HepG2 (cell line): ENCODE data around the gene FBLN7. TPM values are rescaled to one million over a fixed set of nuclear protein-coding genes. Genes with fewer than 3 reads are reported as not detected.

Experiments used
- ELF1 ChIP-seq: sonication (generic); formaldehyde crosslinking; IDR thresholded peaks from 2 replicates; pipeline ENCODE4 v1.4.0; 2020; ENCODE audit warnings: missing genetic modification reagents
- ESRRA ChIP-seq: sonication (generic); formaldehyde crosslinking; IDR thresholded peaks from 2 replicates; pipeline ENCODE4 v1.5.1; 2020; ENCODE audit warnings: mild to moderate bottlenecking, low read depth, missing genetic modification reagents
- FOXA3 ChIP-seq: IDR thresholded peaks from 2 replicates; pipeline ENCODE4 v1.6.1; 2016; ENCODE audit warnings: missing genetic modification reagents, missing compliant biosample characterization
- HES4 ChIP-seq: sonication (generic); formaldehyde crosslinking; IDR thresholded peaks from 2 replicates; pipeline ENCODE4 v1.9.0; 2021; ENCODE audit warnings: mild to moderate bottlenecking, missing genetic modification reagents, borderline replicate concordance
- MZF1 ChIP-seq: sonication (generic); formaldehyde crosslinking; IDR thresholded peaks from 2 replicates; pipeline ENCODE4 v1.8.1; 2023; ENCODE audit warnings: mild to moderate bottlenecking, missing genetic modification reagents, borderline replicate concordance
- NFAT5 ChIP-seq: sonication (generic); formaldehyde crosslinking; IDR thresholded peaks from 2 replicates; pipeline ENCODE4 v1.4.0; 2020; ENCODE audit warnings: missing genetic modification reagents
- PAF1 ChIP-seq: IDR thresholded peaks from 2 replicates; pipeline ENCODE4 v1.6.1; 2016; ENCODE audit warnings: missing genetic modification reagents, missing compliant biosample characterization
- RAD21 ChIP-seq: fragments of 450-650 bp; formaldehyde crosslinking; IDR thresholded peaks from 2 replicates; pipeline ENCODE4 v1.5.0; 2020; ENCODE audit warnings: mild to moderate bottlenecking
- SMYD3 ChIP-seq: sonication (generic); formaldehyde crosslinking; IDR thresholded peaks from 2 replicates; pipeline ENCODE4 v1.8.1; 2023; ENCODE audit warnings: mild to moderate bottlenecking, missing genetic modification reagents
- TCF12 ChIP-seq, 2 experiments: fragments of 450-650 bp in 1 of 2; sonication (generic) in 1 of 2; formaldehyde crosslinking in 1 of 2; IDR thresholded peaks; 2 replicates each; pipeline versions ENCODE4 v1.6.1 to v1.8.0; 2017 to 2022; ENCODE audit warnings: antibody characterized with exemption in 1 of 2, mild to moderate bottlenecking in 1 of 2, missing genetic modification reagents in 1 of 2, moderate library complexity in 1 of 2
- TERF1 ChIP-seq: sonication (generic); formaldehyde crosslinking; IDR thresholded peaks from 2 replicates; pipeline ENCODE4 v1.8.0; 2022; ENCODE audit warnings: mild to moderate bottlenecking, missing genetic modification reagents, moderate library complexity
- ZBTB49 ChIP-seq: sonication (generic); formaldehyde crosslinking; IDR thresholded peaks from 2 replicates; pipeline ENCODE4 v1.4.0; 2020; ENCODE audit warnings: missing genetic modification reagents, borderline replicate concordance
- ZBTB8A ChIP-seq: sonication (generic); formaldehyde crosslinking; IDR thresholded peaks from 2 replicates; pipeline ENCODE4 v1.4.0; 2020; ENCODE audit warnings: mild to moderate bottlenecking, low read depth, missing genetic modification reagents, borderline replicate concordance
- ZNF256 ChIP-seq: sonication (generic); formaldehyde crosslinking; conservative IDR thresholded peaks from 2 replicates; pipeline ENCODE4 v1.4.0; 2020; ENCODE audit warnings: missing genetic modification reagents
- ZNF432 ChIP-seq: sonication (generic); formaldehyde crosslinking; IDR thresholded peaks from 2 replicates; pipeline ENCODE4 v1.5.0; 2020; ENCODE audit warnings: missing genetic modification reagents, mild to moderate bottlenecking, borderline replicate concordance
- ZNF44 ChIP-seq: sonication (generic); formaldehyde crosslinking; IDR thresholded peaks from 2 replicates; pipeline ENCODE4 v1.5.1; 2020; ENCODE audit warnings: mild to moderate bottlenecking, missing genetic modification reagents
- ZNF501 ChIP-seq: sonication (generic); formaldehyde crosslinking; IDR thresholded peaks from 2 replicates; pipeline ENCODE4 v1.5.1; 2020; ENCODE audit warnings: mild to moderate bottlenecking, moderate library complexity, missing genetic modification reagents
- ZNF607 ChIP-seq: sonication (generic); formaldehyde crosslinking; IDR thresholded peaks from 2 replicates; pipeline ENCODE4 v1.5.1; 2020; ENCODE audit warnings: missing genetic modification reagents, mild to moderate bottlenecking, borderline replicate concordance
- ZNF770 ChIP-seq: sonication (generic); formaldehyde crosslinking; IDR thresholded peaks from 2 replicates; pipeline ENCODE4 v1.5.0; 2020; ENCODE audit warnings: mild to moderate bottlenecking, missing genetic modification reagents
- polyA plus RNA-seq, 8 experiments: library from polyadenylated mRNA; depleted of rRNA in 3 of 8; stranded (reverse) in 7 of 8; unstranded in 1 of 8; fragments of >200 nt; fragmentation: Illumina TruSeq in 4 of 8; extraction: Trizol in 4 of 8; gene quantifications; 2 replicates each; pipeline versions ENCODE4 v1.2.1 to v1.2.3, GENCODE V29; 2011 to 2016; ENCODE audit warnings: low read depth in 4 of 8, missing spikeins in 1 of 8, mixed read lengths in 1 of 8; ENCODE audit not compliant: insufficient read depth in 1 of 8
- total RNA-seq, 5 experiments: library from RNA; depleted of rRNA; stranded (reverse); fragments of >200 nt; fragmentation: Illumina TruSeq; extraction: Trizol; gene quantifications; 2 replicates each; pipeline ENCODE4 v1.2.3, GENCODE V29; 2016; ENCODE audit warnings: low read depth in 1 of 5

Gene FBLN7
- total and polyA plus RNA-seq, 2 of the 13 experiments (the other 11 are each of a cell fraction or from before 2014, with no cell fraction given): 1.4 to 2.3 TPM

- no peak for TF ChIP-seq ZBTB49 (CRISPR knock-in tag)
- TF ChIP-seq NFAT5 (CRISPR knock-in tag): no peak
- peak; percentile 78 for TF ChIP-seq ELF1 (CRISPR knock-in tag)
- no peak; the same call in 1 of the 2 replicates for TF ChIP-seq ZNF44
- no peak for TF ChIP-seq RAD21 (CRISPR knock-in tag)
- no peak for TF ChIP-seq ESRRA (CRISPR knock-in tag)
- no peak for TF ChIP-seq FOXA3
- TF ChIP-seq ZNF432: no peak
- no peak for TF ChIP-seq TERF1 (CRISPR knock-in tag)
- no peak for TF ChIP-seq PAF1
- no peak; the same call in 1 of the 2 replicates for TF ChIP-seq HES4 (CRISPR knock-in tag)
- TF ChIP-seq ZNF607 (CRISPR knock-in tag): no peak
- no peak for TF ChIP-seq TCF12 (IDR thresholded peaks at IDR 0.05)
- no peak for TF ChIP-seq TCF12 (CRISPR knock-in tag; IDR thresholded peaks at IDR 0.05)
- TF ChIP-seq ZNF770 (CRISPR knock-in tag): no peak
- no peak for TF ChIP-seq MZF1
- TF ChIP-seq ZNF256 (CRISPR knock-in tag): no peak
- no peak for TF ChIP-seq ZBTB8A
- TF ChIP-seq SMYD3 (CRISPR knock-in tag): no peak
- TF ChIP-seq ZNF501: no peak
Measured at GRCh38 chr2:112137516-112138158, 548 bp upstream of the FBLN7 start (continued).
